Measurements from ENCODE around the gene SNRPD2.
"Not testable (repeated sequence)": the region's sequence is repeated elsewhere in the genome, so short reads cannot be mapped to it uniquely, and the experiment has no call there.

Gene SNRPD2

DNA sequence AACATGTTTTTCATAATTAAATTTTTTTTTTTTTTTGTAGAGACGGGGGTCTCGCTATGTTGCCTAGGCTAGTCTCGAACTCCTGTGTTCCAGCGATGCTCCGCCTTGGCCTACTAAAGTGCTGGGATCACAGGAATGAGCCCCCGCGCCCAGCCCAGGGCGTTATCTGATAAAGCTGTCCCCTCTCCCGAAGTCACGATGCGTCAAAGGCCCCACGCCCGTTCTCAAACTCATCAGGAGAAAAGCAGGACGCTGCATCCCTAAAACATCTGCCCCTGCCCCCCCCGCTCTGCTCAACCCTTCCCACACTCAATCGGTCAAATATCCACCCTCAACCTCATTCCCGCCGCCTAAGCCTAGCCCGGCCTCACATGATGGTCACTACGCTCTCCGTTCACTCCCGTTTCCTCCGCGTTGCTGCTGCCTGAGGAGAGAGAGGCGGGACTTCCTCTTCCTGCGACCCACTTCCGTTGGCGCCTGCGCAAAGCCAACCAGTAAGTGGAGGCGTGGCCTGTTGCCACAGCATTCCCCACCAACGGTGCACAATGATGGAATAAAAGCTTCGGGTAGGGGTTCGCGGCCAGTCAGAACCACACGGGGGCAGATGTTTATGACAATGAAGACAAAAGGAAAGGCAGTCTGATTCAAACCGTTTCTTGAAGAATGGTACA lies at the start of gene SNRPD2:
SNRPD2 (minus strand) TSS at position 438 of the 671 bp plus-strand sequence; CDS start at position 373, 65 bp downstream.
- DNase-seq, result peak; percentile 95

DNA sequence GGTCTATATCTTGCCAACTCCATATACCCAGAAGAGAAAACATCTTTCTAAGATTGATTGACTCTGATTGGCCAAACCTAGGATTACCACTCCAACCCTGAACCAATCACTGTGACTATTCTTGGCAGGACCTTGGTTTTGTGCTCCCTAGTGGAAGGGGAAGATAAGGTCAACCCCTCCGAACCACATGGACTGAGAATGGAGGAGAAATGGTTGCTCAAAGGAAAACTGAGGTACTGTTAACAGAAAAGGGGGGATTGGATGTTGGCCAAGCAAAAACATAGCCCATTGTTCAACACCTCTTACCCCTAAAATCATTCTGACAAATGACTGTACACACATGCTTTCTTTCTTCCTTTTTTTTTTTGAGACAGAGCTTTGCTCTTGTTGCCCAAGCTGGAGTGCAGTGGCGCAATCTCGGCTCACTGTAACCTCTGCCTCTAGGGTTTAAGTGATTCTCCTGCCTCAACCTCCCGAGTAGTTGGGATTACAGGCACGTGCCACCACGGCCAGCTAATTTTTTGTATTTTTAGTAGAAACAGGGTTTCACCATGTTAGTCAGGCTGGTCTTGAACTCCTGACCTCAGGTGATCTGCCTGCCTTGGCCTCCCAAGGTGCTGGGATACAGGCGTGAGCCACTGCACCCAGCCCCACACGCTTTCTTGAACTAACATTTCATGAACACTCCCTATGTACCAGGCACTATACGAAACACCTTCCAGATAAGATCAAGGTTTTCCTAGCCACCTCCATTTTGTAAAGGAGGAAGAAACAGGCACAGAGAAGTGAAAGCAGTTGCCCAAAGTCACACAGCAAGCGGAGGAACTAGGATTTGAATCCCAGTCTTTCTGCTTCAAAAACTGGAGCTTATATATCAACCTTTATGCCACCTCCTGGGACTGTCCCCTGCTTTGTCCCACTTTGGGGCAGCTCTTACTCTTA lies 48.0 kb upstream of the SNRPD2 start:
- DNase-seq, result no peak

DNA sequence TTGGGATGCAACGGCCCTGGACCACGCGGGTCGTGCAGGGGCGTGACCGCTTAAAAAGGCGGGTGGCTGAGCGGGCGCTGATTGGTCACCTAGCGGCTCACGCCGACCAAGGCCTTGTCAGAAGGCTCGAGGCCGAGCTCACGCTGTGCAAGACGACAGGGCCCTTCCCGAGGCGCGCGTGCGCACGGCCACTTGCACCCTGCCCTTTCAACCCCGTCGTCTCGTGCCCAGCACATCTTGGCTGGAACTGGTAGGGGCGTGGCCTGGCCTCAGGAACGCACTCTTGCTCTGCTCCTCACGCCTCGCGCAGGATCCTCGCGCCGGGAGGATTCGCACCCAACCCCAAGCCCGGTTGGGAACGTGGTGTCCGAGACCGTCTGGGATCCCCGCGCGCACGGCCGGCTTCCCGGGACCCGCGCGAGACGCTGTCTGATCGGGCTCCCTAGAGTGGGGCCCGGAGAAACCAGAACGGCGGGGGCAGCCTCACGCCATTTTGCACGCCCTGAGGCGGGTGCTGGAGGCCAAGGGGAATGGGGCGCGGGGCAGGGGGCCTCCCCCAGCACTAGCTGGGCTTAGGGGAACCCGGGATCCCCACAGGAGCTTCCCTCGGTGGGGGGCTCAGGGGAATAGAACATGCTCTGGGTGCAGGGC lies 41.5 kb upstream of the SNRPD2 start, which contains the start of gene MEIOSIN:
MEIOSIN (plus strand) TSS at position 280 of the 651 bp plus-strand sequence. CDS start 1,938 bp downstream, outside the sequence.
- DNase-seq, result no peak

DNA sequence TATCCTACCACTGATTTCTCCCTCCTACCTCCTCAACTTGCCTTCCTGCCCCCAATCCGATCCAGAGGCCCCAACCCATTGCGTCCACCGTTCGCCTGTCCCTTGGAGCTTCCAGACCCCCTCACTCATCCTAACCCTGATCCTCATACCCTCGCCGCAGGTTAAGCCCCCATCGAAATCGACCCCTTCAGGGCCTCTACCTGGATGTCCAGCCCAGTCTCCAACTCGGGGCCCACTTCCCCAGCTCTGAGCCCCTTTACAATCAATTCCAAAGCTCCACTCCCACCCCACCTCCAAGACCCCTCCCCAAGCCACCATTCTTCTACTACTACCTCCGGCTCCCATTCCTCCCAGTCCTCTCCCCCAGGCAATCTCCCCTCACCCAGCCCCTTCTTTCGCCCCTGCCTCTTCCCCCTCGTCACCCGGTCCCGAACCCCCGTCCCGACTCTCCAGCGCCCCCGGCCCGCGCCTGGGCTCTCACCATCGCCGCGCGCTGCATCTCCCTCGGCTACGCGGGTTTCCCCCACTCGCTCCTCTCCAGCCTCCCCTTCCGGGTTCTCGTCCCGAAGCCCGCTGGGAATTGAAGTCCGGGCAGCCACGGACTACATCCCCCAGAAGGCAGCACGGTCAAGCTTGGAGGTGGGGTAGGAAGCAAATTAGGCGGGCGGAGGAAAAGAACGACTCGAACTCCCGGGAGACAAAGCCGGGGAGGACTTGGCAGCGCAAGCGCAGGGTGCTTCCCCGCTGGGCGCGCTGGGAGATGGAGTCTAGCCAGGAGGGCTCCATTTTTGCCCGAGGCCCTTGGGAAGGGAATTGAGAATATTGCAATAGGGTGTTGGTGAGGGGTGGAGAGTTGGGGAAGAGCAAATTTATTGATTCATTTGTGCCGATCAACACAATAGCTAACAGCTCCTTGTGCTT lies 38.9 kb upstream of the SNRPD2 start, which contains the start of gene FBXO46:
FBXO46 (minus strand) TSS at position 529 of the 921 bp plus-strand sequence. CDS start 17,401 bp downstream, outside the sequence.
- DNase-seq, result peak; percentile 98

DNA sequence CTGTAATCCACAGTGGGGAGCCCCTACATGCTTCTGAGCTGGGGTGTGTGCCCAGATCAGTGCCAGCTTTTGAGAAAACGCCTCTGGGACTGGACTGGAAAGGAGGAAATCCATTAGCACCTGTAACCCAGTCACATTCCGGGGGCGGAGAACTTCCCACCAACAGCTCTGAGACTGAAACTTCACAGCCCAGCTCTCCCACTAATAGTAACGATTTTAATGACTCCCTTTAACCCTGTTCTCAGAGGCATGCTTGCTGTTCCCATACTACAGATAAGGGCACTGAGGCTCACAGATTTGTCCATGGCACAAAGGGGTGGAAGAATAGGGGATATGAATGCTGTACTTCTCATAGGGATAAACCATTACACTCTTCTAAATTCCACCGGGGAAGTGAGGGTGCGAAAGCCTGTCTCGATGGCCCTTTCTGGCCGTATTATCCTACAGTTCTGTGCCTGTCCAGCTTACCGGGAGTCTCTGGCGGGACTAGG lies 38.1 kb upstream of the SNRPD2 start:
- no peak for DNase-seq

DNA sequence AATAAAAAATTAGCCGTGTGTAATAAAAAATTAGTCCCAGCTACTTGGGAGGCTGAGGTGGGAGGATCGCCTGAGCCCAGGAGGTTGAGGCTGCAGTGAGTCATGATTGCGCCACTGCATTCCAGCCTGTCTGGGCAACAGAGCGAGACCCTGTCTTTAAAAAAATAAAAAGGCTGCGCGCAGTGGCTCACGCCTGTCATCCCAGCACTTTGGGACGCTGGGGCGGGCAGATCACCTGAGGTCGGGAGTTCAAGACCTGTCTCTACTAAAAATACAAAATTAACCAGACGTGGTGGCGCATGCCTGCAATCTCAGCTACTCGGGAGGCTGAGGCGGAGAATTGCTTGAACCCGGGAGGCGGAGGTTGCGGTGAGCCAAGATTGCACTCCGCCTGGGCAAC lies 36.9 kb upstream of the SNRPD2 start:
- not testable (repeated sequence) for DNase-seq

DNA sequence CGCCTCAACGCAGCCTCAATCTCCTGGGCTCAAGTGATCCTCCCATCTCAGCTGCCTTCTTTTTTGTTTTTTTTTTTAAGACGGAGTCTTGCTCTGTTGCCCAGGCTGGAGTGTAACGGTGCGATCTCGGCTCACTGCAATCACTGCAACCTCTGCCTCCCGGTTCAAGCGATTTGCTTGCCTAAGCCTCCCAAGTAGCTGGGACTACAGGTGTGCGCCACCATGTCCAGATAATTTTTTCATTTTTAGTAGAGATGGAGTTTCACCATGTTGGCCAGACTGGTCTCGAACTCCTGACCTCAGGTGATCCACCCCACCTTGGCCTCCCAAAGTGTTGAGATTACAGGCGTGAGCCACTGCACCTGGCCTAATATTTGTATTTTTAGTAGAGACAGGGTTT lies 28.3 kb upstream of the SNRPD2 start:
- DNase-seq, result not testable (repeated sequence)

DNA sequence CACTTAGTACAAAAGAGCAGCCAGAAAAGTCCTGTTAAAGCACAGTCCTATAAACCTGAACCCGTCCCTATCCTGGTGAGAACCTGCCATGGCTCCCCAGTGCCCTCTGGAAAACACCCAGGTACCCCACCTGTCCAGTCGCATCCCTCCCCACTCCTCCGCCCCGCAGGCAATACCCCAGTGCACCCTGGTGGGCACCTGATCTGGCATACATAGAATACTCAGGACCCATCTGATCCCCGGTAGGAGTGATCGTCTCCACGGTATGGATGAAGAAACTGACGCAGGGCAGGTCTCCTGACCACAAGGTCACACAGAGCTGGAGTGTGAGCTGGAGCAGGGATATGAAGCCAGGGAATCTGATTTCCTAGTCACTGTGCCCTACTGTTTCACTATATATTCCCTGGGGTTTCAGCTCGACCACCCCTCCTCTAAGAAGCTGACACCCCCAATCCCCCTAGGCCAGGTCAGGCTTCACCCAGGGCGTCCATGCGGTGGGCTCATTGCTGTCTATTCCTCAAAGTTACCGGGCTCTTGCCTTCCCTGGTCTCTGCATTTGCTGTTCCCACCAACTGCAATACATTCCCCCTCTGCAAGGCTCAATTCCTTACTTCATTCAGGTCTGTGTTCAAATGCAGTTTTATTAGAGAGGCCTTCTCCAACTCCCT lies 26.4 kb upstream of the SNRPD2 start:
- no peak for DNase-seq

DNA sequence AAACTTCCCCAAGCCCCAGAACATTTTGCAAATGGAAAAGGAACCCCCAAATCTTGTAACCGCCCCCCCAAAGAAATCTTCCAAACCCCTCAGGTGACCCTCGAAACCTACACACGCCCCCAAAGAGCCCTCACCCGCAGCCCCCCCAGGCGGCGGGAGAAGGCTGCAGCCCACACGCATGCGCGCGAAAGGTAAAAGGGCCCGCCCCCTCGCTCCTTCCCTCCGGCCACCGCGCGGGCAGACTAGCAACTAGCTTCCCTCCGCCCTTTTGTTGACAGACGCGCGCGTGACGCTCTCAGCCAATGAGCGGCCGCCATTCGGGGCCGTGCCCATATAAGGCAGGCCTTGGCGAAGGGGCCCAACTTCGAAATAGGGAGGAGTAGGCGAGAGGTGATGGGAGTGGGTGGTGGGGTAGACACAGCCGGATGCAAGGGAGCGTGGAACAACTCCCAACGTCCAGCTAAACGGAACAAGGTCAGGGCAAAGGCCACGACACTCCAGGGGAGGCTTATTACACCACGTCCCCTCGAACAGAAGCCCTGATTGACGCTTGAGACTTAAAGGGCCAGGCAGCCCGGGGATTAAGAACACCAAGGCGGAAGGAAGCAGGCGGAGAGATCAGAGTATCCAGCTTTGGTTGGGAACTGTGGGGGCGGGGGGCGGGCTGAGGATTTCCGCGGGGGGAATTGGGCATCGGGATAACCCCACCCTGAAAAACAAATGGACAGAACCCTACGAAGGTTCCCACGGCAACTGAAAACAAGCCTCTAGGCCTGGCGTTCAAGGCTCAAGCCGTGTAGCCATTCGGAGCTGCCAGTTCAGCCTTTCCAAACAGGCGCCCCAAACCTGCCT lies 25.6 kb upstream of the SNRPD2 start:
- DNase-seq, result peak; percentile 99

DNA sequence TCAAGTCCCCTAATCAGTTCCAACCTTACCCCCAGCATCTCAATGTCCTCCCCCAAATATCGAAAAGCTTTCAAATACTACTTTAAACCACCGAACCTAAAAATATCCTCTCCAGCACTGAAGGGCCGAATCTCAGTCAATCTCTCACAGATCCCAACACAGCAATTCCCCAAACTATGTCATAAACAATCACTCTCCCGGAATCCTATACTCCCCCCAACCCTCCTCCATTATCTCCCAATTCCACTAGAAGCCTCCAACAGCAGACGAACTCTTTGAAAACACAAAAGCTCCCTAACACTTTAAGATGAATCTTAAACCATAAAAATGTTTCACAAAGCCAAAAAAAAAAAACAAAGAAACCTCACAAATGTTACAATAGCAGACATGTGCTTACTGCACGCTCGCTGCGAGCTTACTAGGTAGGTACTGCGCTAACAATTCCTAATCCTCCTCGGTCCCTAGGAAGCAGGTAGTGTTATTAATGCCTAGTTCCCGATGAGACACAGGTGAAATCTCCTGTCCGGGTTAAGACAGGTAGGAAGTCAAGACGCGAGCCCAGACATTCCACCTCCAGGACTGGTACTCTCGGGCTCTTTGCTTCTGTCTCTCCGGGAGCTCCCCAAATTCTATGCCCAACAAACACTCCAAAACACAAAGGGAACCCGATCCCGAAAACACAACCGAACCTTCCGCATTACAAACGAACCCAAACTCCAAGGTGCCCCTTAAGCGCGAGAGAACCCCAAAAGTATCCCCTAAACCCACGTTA lies 24.8 kb upstream of the SNRPD2 start:
- peak; percentile 53 for DNase-seq

DNA sequence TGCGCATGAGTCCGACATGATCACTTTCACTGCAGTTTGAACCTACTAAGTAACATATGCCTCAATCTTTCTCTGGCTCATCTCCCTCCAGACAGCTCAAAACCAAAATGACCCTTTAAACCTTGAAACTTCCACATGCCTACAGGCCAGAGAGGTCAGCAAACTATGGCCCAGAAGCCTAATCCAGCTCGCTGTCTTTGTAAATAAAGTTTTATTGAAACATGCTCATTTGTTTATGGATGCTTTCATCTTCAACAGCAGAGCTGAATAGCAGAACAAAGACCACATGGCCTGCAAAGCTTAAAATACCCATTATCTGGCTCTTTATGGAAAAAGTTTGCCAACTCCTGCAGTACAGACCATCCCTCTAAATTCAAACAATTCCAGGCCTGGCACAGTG lies 23.4 kb upstream of the SNRPD2 start:
- no peak for DNase-seq

DNA sequence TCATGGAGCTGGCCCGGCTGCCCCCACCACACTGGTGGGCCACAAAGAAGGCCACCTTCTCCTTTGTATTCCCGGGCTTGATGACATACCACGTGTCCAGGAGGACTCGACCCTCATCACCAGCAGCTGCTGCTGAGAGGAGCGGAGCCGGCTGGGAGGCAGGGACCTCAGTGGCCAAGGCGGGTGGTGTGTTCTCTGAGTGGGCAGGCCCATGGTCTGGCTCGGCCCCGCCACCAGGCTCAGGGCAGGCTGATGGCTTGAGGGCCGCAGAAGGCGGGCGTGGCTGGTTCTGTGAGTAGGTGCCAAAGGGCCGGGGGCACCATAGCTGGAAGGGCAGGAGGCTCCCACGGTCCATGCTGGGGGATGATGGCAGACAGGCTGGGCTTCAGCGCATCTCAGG lies 21.4 kb upstream of the SNRPD2 start:
- DNase-seq, result no peak

DNA sequence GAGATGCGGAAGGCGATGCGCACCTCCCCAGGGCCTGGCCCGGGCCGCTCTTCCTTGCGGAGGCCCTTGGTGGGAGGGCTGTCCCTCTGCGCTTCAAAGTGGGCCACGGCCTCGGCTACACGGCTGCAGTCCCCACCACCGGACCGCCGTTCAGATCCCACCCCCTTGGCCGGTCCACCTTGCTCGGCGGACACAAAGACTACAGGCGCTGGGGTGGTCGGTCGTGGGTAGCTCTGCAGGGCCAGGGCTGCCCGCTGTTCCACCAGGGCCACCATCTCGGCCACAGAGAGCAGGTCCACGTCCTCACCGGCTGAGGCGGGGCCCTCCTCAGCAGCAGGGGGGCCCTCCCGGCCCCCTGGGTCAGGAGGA lies 20.9 kb upstream of the SNRPD2 start:
- no peak for DNase-seq

DNA sequence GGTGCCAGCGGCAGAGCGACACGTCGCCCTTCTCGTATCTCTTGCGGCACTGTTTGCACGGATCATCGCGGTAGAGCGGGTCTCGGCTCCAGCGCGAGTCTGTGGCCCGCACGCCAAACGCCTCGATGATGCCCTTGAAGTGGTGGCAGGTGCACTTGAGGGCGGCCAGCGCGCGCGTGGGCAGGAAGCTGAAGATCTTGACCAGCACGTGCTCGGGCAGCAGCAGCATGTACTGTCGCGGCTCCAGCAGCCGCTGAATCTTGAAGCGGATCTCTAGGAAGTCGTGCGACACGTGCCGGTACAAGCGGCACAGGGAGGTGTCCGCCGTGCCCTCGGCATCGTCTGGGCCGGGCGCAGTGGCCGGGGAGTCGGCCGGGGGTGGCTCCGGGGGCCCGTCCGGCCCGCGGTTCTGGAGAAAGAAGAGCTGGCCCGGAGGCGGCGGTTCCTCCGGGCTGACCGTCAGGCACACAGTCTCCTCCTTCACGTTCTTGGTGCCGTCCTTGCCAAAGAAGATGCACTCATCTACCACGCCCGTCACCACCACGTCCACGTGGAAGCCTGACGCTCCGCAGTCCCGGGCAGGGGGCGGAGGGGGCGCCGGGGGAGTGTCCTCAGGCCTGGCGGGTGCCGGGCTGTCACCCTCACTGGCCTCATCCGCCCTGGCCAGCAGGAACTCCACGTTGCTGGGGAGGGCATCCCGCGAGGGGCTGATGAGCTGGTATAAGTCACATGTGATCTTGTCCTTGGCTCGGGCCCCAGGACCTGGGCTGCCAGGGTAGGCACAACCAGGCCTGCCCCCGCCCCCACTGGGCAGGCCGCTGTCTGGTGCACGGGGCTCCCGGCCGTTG lies 20.3 kb upstream of the SNRPD2 start:
- DNase-seq, result no peak

DNA sequence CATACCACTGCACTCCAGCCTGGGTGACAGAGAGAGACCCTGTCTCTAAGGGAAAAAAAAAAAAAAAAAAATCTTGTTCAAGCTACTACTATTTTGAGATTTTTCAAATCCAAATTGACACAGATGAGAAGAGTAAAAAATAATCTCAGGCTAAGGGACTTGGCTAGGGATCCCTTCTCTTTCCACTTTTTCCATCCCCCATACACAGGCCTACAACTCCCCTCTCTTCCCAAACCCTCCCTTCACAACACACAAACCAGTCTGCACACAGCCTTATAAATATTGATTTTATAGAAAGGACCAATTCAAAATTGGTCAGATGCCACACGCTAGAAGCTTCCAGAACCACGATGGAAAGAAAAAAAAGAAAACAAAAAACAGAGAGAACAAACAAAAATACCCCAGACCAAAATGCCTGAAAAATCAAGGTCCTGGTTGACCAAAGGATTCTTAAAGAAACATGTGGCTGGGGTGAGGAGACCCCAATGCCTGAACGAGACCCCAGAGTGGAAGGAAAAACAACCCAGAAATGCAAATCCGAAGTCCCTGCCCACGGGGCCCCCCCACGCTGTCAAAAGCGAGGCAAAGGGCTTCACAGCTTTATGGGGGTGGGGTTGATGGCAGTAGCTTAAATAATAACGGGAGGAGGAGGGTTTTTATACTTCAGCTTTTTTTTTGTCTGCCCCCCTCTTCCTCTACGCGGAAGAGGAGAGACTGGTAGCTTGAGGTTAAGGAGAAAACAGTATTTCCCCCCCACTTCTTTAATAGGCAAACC lies 18.8 kb upstream of the SNRPD2 start:
- no peak for DNase-seq

DNA sequence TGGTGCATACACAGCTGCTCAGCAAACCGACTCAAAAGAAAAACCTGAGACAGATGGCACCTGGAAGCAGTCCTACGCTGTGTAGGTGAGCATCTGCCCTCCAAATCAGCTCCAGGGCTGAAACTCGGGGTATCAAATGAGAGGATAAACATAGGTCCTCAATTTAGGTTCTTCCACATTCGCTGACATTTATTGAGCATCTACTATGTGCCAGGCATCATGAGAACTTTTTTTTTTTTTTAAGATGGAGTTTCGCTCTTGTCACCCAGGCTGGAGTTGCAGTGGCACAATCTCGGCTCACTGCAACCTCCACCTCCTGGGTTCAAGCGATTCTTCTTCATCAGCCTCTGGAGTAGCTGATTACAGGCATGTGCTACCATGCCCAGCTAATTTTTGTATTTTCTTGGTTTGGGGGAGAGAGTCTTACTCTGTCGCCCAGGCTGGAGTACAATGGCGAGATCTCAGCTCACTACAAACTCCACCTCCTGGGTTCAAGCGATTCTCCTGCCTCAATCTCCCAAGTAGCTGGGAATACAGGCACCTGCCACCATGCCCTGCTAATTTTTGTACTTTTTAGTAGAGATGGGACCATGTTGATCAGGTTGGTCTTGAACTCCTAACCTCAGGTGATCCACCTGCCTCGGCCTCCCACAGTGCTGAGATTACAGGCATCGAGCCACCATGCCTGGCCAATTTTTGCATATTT lies 14.1 kb upstream of the SNRPD2 start:
- no peak for DNase-seq

DNA sequence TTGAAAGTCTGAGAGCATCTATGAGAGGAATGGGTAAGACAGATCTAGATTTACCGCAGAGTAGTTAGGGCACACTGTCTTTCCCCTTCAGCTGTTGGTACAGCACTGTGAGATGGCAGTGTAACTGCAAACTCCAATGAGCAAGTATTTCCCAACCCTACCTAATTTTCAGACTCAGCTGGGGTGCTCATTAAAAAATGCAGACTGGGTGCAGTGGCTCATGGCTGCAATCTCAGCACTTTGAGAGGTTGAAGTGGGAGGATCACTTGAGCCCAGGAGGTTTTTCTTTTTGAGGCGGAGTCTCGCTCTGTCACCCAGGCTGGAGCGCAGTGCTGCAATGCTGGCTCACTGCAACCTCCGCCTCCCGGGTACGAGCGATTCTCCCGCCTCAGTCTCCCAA lies 13.4 kb upstream of the SNRPD2 start:
- DNase-seq, result no peak

All from DMS79 treated with DMSO at 0.1 percent for 48 hours (cell line).